Breast epithelium (tissue), 4 donors: ENCODE measurements around the gene WDR19. TPM values are rescaled to one million over a fixed set of nuclear protein-coding genes. Genes with fewer than 3 reads are reported as not detected.

Source experiments
- DNase-seq, 2 donors: peaks; one replicate each; pipeline ENCODE4 v3.0.0-alpha.2; 2019; ENCODE audit warnings: low spot score in 2 of 2
- H3K27ac ChIP-seq, 2 donors: fragments of 200-600 bp; sonication (generic) in 1 of 2; one replicate each; pipeline ENCODE4 v1.5.1; 2016 to 2019; ENCODE audit warnings: mild to moderate bottlenecking in 1 of 2
- H3K27me3 ChIP-seq, 2 donors: fragments of 200-600 bp; sonication (generic) in 1 of 2; one replicate each; pipeline versions ENCODE4 v1.5.1 to v1.6.0; 2017 to 2019; ENCODE audit warnings: control low read depth in 1 of 2, mild to moderate bottlenecking in 1 of 2
- H3K36me3 ChIP-seq: fragments of 200-600 bp; one replicate; pipeline ENCODE4 v1.5.1; 2019
- H3K4me1 ChIP-seq, 2 donors: fragments of 200-600 bp; sonication (generic); one replicate each; pipeline ENCODE4 v1.5.1; 2016 to 2019; ENCODE audit warnings: control low read depth in 1 of 2
- H3K4me3 ChIP-seq, 3 donors: fragments of 200-600 bp; sonication (generic); 1 replicate in 2 of 3; 2 replicates in 1 of 3; pipeline ENCODE4 v1.5.1; 2016 to 2019; ENCODE audit warnings: mild to moderate bottlenecking in 3 of 3, moderate library complexity in 2 of 3
- H3K9me3 ChIP-seq, 2 donors: fragments of 200-600 bp; sonication (generic) in 1 of 2; one replicate each; pipeline ENCODE4 v1.5.1; 2016 to 2019; ENCODE audit warnings: control low read depth in 1 of 2
- POLR2A ChIP-seq: fragments of 450-650 bp; IDR thresholded peaks from one replicate; pipeline ENCODE4 v1.6.1; 2016; ENCODE audit warnings: antibody characterized with exemption, mild to moderate bottlenecking, moderate library complexity
- POLR2AphosphoS5 ChIP-seq, 3 donors: sonication (generic); formaldehyde crosslinking; IDR thresholded peaks; one replicate each; pipeline ENCODE4 v1.6.1; 2017; ENCODE audit warnings: antibody characterized with exemption in 3 of 3
- intact Hi-C: fragments of 100-400 bp; cut with DNase I; formaldehyde crosslinking; loops from one replicate; pipeline ENCODE4 v1.15.1; 2023; ENCODE audit warnings: low total_unique reads
- total RNA-seq, 3 donors: library from RNA; depleted of rRNA; stranded (reverse); fragments of >200 nt; gene quantifications; one replicate each; pipeline ENCODE4 v1.1.0, GENCODE V29; 2016
- TF ChIP-seq, protein P1 (sequence below), 3 donors: fragments of 450-650 bp; IDR thresholded peaks; one replicate each; pipeline ENCODE4 v1.5.1; 2016 to 2017; ENCODE audit warnings: antibody characterized with exemption in 3 of 3, mild to moderate bottlenecking in 3 of 3, moderate library complexity in 3 of 3

WDR19 gene
- total RNA-seq, 3 donors from 2014 or later: 65.6 to 75.8 (median 66.5) TPM

DNA sequence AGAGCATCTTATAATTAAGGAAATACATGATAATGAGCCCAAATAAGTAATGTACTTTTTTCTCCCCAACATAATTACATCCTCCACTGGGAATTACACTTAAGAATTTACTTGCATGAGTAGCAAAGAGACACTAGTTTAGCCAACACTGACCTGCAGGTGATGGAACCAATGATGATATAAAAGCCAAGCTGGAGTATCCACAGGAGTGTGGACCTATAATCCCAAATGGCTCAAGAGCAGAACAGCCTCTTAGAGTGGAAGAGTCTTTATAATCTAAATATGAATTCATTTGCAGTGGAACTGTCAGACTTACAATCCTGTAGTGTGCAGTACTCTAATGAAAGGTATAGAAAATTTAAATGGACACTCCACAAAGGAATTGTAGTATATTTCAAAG lies 22.2 kb downstream of the WDR19 start:
- TF ChIP-seq, protein P1, sequence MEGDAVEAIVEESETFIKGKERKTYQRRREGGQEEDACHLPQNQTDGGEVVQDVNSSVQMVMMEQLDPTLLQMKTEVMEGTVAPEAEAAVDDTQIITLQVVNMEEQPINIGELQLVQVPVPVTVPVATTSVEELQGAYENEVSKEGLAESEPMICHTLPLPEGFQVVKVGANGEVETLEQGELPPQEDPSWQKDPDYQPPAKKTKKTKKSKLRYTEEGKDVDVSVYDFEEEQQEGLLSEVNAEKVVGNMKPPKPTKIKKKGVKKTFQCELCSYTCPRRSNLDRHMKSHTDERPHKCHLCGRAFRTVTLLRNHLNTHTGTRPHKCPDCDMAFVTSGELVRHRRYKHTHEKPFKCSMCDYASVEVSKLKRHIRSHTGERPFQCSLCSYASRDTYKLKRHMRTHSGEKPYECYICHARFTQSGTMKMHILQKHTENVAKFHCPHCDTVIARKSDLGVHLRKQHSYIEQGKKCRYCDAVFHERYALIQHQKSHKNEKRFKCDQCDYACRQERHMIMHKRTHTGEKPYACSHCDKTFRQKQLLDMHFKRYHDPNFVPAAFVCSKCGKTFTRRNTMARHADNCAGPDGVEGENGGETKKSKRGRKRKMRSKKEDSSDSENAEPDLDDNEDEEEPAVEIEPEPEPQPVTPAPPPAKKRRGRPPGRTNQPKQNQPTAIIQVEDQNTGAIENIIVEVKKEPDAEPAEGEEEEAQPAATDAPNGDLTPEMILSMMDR (IDR thresholded peaks at IDR 0.05): no peak
- no peak for TF ChIP-seq POLR2A
- no peak for TF ChIP-seq POLR2AphosphoS5 (IDR thresholded peaks at IDR 0.05)
- no peaks in the 10 kb centered on the region for H3K27me3 ChIP-seq
- H3K4me1 ChIP-seq: no peaks in the 10 kb centered on the region
- H3K4me3 ChIP-seq: no peak overlapping the region
- intact Hi-C loops: no loop called here
- H3K36me3 ChIP-seq: peaks cover 3% of the 10 kb centered on the region
- H3K9me3 ChIP-seq: no peaks in the 10 kb centered on the region
- no peak overlapping the region for H3K27ac ChIP-seq
- no peak for DNase-seq

DNA sequence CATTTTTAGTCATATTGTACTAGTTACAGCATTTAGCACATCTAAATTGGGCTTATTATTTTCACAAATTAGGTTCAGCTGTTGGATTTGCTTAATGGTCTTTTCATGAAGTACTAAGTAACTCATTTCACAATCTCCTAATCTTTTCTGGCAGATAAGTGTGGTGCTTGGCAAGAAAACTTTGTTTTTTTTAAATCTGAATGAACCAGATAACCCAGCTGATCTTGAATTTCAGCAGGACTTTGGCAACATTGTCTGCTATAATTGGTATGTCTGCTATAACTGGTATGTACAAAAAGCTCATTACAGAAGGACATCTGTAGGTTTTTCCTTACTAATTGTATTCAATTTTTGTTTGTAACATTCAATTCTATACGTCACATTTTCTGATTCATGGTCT lies 22.7 kb downstream of the WDR19 start:
- H3K4me3 ChIP-seq: no peak overlapping the region
- TF ChIP-seq POLR2AphosphoS5 (IDR thresholded peaks at IDR 0.05) (no peak), POLR2A (no peak)
- TF ChIP-seq, protein P1 (IDR thresholded peaks at IDR 0.05): no peak
- DNase-seq: no peak
- intact Hi-C loops: no loop called here
- no peaks in the 10 kb centered on the region for H3K27me3 ChIP-seq
- no peak overlapping the region for H3K27ac ChIP-seq
- peaks cover 3% of the 10 kb centered on the region for H3K36me3 ChIP-seq
- no peaks in the 10 kb centered on the region for H3K9me3 ChIP-seq
- no peaks in the 10 kb centered on the region for H3K4me1 ChIP-seq

DNA sequence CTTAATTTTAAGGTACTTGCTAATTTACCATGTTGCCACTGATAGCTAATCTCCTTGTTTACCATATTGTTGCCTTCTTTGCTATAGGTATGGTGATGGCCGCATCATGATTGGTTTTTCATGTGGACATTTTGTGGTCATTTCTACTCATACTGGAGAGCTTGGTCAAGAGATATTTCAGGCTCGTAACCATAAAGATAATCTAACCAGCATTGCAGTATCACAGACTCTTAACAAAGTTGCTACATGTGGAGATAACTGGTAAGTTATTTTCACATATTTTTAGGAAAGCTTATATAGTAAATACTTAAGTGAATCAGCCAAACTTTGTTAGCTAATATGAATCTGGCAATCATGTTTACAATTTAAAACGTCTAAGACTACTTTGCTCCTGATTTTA lies 23.1 kb downstream of the WDR19 start:
- H3K36me3 ChIP-seq: peaks cover 3% of the 10 kb centered on the region
- intact Hi-C loops: no loop called here
- no peaks in the 10 kb centered on the region for H3K4me1 ChIP-seq
- no peaks in the 10 kb centered on the region for H3K9me3 ChIP-seq
- no peak for DNase-seq
- TF ChIP-seq POLR2A (no peak), POLR2AphosphoS5 (IDR thresholded peaks at IDR 0.05) (no peak)
- TF ChIP-seq, protein P1 (IDR thresholded peaks at IDR 0.05): no peak
- no peak overlapping the region for H3K27ac ChIP-seq
- H3K4me3 ChIP-seq: no peak overlapping the region
- H3K27me3 ChIP-seq: no peaks in the 10 kb centered on the region

DNA sequence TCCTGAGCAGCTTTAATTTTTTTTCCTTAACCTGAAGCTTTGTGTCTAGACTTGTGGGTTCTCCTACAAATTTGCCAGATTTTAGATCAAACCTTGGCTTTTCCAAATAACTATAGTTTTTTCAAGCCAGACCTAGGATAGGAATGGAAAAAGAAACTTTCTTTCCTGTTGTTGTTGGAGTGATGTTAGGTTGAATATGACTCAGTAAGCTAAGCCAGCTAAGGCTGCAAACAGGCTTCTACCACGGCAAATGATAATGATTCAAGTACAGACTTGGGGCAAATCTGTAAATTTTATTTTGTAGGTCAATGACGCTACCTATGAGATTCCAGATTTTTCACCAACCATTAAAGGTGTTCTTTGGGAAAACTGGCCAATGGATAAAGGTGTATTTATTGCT lies 45.6 kb downstream of the WDR19 start:
- no peaks in the 10 kb centered on the region for H3K36me3 ChIP-seq
- no peaks in the 10 kb centered on the region for H3K4me1 ChIP-seq
- intact Hi-C loops: no loop called here
- no peaks in the 10 kb centered on the region for H3K27me3 ChIP-seq
- no peak for TF ChIP-seq POLR2A
- TF ChIP-seq POLR2AphosphoS5 (IDR thresholded peaks at IDR 0.05): no peak
- TF ChIP-seq, protein P1 (IDR thresholded peaks at IDR 0.05): no peak
- no peak for DNase-seq
- no peak overlapping the region for H3K27ac ChIP-seq
- H3K9me3 ChIP-seq: no peaks in the 10 kb centered on the region
- no peak overlapping the region for H3K4me3 ChIP-seq

DNA sequence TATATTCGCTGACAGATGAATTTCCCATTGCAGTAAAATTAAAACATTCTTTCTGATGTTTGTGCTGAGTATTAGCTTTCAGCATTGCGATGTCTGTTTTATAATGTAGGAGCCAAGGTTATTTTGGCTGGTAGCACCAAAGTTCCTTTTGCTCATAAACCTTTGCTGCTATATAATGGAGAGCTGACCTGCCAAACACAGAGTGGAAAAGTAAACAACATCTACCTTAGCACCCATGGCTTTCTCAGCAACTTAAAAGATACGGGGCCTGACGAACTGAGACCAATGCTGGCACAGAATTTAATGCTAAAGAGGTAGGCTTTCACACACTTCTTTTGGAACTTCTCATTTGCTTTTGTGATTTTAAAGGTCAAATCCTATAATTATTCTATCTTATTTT lies 46.0 kb downstream of the WDR19 start:
- H3K27ac ChIP-seq: no peak overlapping the region
- peaks cover 4% of the 10 kb centered on the region for H3K36me3 ChIP-seq
- no peak for DNase-seq
- no peak overlapping the region for H3K4me3 ChIP-seq
- intact Hi-C loops: no loop called here
- H3K9me3 ChIP-seq: no peaks in the 10 kb centered on the region
- TF ChIP-seq POLR2AphosphoS5 (IDR thresholded peaks at IDR 0.05) (no peak), POLR2A (no peak)
- TF ChIP-seq, protein P1 (IDR thresholded peaks at IDR 0.05): no peak
- no peaks in the 10 kb centered on the region for H3K27me3 ChIP-seq
- no peaks in the 10 kb centered on the region for H3K4me1 ChIP-seq
